GM21576 (cell line): Measurements from ENCODE around the gene FOLR1.

Experiments
- ATAC-seq: cut with Tn5 transposase; IDR thresholded peaks from one replicate; pipeline ENCODE4 v1.9.1; 2021; ENCODE audit warnings: mild to moderate bottlenecking, moderate library complexity; ENCODE audit not compliant: unreplicated experiment

Gene FOLR1

DNA sequence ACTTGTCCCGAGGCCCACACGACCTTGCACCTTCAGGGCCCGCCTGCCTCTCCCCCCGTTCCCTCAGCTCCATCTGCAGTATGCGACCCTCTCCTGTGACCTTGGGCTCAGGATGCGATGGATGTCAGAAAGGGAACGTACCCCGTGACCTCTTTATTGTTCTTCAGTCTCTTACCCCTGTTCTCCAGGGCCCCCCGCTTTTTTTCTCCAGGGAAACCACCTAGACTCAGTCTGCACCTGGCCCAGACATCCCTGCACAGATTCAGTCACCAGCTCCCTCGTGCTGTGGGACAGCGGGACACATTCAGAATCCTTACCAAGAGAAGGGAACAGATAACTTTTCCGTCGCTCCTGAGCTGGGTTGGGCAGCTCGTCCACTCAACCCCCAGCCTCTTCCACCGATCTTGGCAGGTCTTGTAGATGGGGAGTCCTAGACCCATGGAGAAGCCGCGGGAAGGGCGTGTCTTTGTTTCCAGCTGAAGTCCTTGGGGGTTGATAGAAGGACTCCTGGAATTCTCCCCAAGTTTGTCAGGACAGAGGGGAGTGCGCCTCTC is 53.4 kb downstream of the FOLR1 start:
- ATAC-seq: no peak
